CD8-positive, alpha-beta memory T cell (primary cell): ENCODE data around the gene KCNA4. TPM values are rescaled to one million over a fixed set of nuclear protein-coding genes. Genes with fewer than 3 reads are reported as not detected.
"Not testable (repeated sequence)": the region's sequence is repeated elsewhere in the genome, so short reads cannot be mapped to it uniquely, and the experiment has no call there.

Experiments
- CTCF ChIA-PET: fragments of 350-600 bp; sonication (Branson Sonifier 250); formaldehyde crosslinking; loops from one replicate; lab custom pipeline; 2021; ENCODE audit warnings: antibody characterized with exemption; lab: Charles Lee
- POLR2A ChIA-PET: fragments of 350-600 bp; sonication (Branson Sonifier 250); formaldehyde crosslinking; loops from one replicate; lab custom pipeline; 2021; ENCODE audit warnings: antibody characterized with exemption; lab: Charles Lee
- DNase-seq, 5 donors: peaks; one replicate each; pipeline versions ENCODE4 v3.0.0 to v3.0.0-alpha.2; 2020 to 2022; ENCODE audit warnings: mixed read lengths in 1 of 5
- H3K27ac ChIP-seq: one replicate; pipeline ENCODE4 v1.7.0; 2013; ENCODE audit warnings: low read depth, mild to moderate bottlenecking, low read length, moderate library complexity
- H3K27me3 ChIP-seq: 2 replicates; pipeline ENCODE4 v1.7.0; 2013; ENCODE audit warnings: low read length, mild to moderate bottlenecking; ENCODE audit not compliant: insufficient read depth, poor library complexity, severe bottlenecking
- H3K36me3 ChIP-seq: 2 replicates; pipeline ENCODE4 v1.7.0; 2013; ENCODE audit warnings: mild to moderate bottlenecking, low read length, moderate library complexity; ENCODE audit not compliant: insufficient read depth
- H3K4me1 ChIP-seq: 2 replicates; pipeline ENCODE4 v1.7.0; 2013; ENCODE audit warnings: mild to moderate bottlenecking, low read length, moderate library complexity; ENCODE audit not compliant: insufficient read depth
- H3K4me3 ChIP-seq: 2 replicates; pipeline ENCODE4 v1.7.0; 2013; ENCODE audit warnings: mild to moderate bottlenecking, low read length
- H3K9me3 ChIP-seq: 2 replicates; pipeline ENCODE4 v1.7.0; 2013; ENCODE audit warnings: mild to moderate bottlenecking, low read length
- H3K27ac Mint-ChIP-seq, 8 donors: one replicate each; pipeline ENCODE4 v1.8.0; 2020 to 2021; ENCODE audit warnings: mixed read lengths in 8 of 8, mild to moderate bottlenecking in 6 of 8, inconsistent platforms in 3 of 8, moderate library complexity in 3 of 8
- H3K27me3 Mint-ChIP-seq, 2 donors: one replicate each; pipeline ENCODE4 v1.8.0; 2020 to 2021; ENCODE audit warnings: mixed read lengths in 2 of 2, mild to moderate bottlenecking in 1 of 2, moderate library complexity in 1 of 2
- H3K36me3 Mint-ChIP-seq, 3 donors: one replicate each; pipeline ENCODE4 v1.8.0; 2020 to 2021; ENCODE audit warnings: mixed read lengths in 3 of 3, inconsistent platforms in 1 of 3, mild to moderate bottlenecking in 1 of 3
- H3K4me1 Mint-ChIP-seq, 3 donors: one replicate each; pipeline ENCODE4 v1.8.0; 2020 to 2021; ENCODE audit warnings: mixed read lengths in 3 of 3, inconsistent platforms in 1 of 3, mild to moderate bottlenecking in 1 of 3
- H3K4me3 Mint-ChIP-seq, 7 donors: one replicate each; pipeline ENCODE4 v1.8.0; 2020 to 2021; ENCODE audit warnings: mixed read lengths in 7 of 7, mild to moderate bottlenecking in 6 of 7, moderate library complexity in 4 of 7, inconsistent platforms in 2 of 7
- H3K9me3 Mint-ChIP-seq, 5 donors: one replicate each; pipeline ENCODE4 v1.8.0; 2020 to 2022; ENCODE audit warnings: mixed read lengths in 5 of 5, mild to moderate bottlenecking in 3 of 5, moderate library complexity in 2 of 5, inconsistent platforms in 1 of 5
- polyA plus RNA-seq: library from polyadenylated mRNA; unstranded; fragments of 300-500 nt; fragmentation: Illumina TruSeq; gene quantifications from one replicate; pipeline ENCODE4 v1.2.3, GENCODE V29; 2021
- total RNA-seq, 2 experiments: library from RNA; stranded (reverse); gene quantifications; one replicate each; pipeline ENCODE4 v1.2.3, GENCODE V29; 2021

KCNA4 gene
- total and polyA plus RNA-seq, 3 experiments from 2014 or later = not detected

- H3K4me3 ChIP-seq = no peak overlapping the region
- H3K4me1 Mint-ChIP-seq = no peaks in the 10 kb centered on the region
- no peaks in the 10 kb centered on the region for H3K9me3 ChIP-seq
- ChIA-PET CTCF (no interaction called here), POLR2A (no interaction called here)
- H3K27me3 Mint-ChIP-seq = no peaks in the 10 kb centered on the region
- no peak overlapping the region for H3K27ac Mint-ChIP-seq
- H3K9me3 Mint-ChIP-seq = peaks cover 0 to 8% (median 0%) of the 10 kb centered on the region in 5 donors
- DNase-seq = no peak
- no peaks in the 10 kb centered on the region for H3K27me3 ChIP-seq
- H3K36me3 ChIP-seq = no peaks in the 10 kb centered on the region
- no peaks in the 10 kb centered on the region for H3K36me3 Mint-ChIP-seq
- no peaks in the 10 kb centered on the region for H3K4me1 ChIP-seq
- H3K27ac ChIP-seq = no peak overlapping the region
- no peak overlapping the region for H3K4me3 Mint-ChIP-seq
These were observed 32.3 kb downstream of the KCNA4 start for GRCh38 chr11:29984544-29984943.

GRCh38 chr11:29978549-29978948, 38.3 kb downstream of the KCNA4 start:
- DNase-seq = no peak
- POLR2A ChIA-PET = no interaction called here
- no peak overlapping the region for H3K27ac Mint-ChIP-seq
- peaks cover 3 to 11% (median 8%) of the 10 kb centered on the region in 5 donors for H3K9me3 Mint-ChIP-seq
- Histone ChIP-seq H3K4me1 (no peaks in the 10 kb centered on the region), H3K27me3 (no peaks in the 10 kb centered on the region), H3K36me3 (no peaks in the 10 kb centered on the region), H3K4me3 (no peak overlapping the region), H3K27ac (no peak overlapping the region), H3K9me3 (no peaks in the 10 kb centered on the region)
- H3K4me3 Mint-ChIP-seq = no peak overlapping the region
- H3K27me3 Mint-ChIP-seq = peaks cover 0 to 4% of the 10 kb centered on the region in 2 donors
- no peaks in the 10 kb centered on the region for H3K36me3 Mint-ChIP-seq
- CTCF ChIA-PET = no interaction called here
- H3K4me1 Mint-ChIP-seq = no peaks in the 10 kb centered on the region

GRCh38 chr11:29975580-29975979, 41.2 kb downstream of the KCNA4 start:
- not testable (repeated sequence) for H3K36me3 Mint-ChIP-seq, H3K27ac ChIP-seq

GRCh38 chr11:29963796-29964195, 53.0 kb downstream of the KCNA4 start:
- Histone ChIP-seq H3K27ac (no peak overlapping the region), H3K4me1 (no peaks in the 10 kb centered on the region), H3K36me3 (no peaks in the 10 kb centered on the region), H3K4me3 (no peak overlapping the region), H3K27me3 (no peaks in the 10 kb centered on the region), H3K9me3 (no peaks in the 10 kb centered on the region)
- no peak for DNase-seq
- ChIA-PET CTCF (no interaction called here), POLR2A (no interaction called here)
- Mint-ChIP-seq H3K4me3 (no peak overlapping the region), H3K9me3 (peaks cover 0 to 7% (median 2%) of the 10 kb centered on the region in 5 donors), H3K27me3 (peaks cover 0 to 1% of the 10 kb centered on the region in 2 donors), H3K36me3 (no peaks in the 10 kb centered on the region), H3K27ac (no peak overlapping the region), H3K4me1 (no peaks in the 10 kb centered on the region)

More at GRCh38 chr11:29975580-29975979, 41.2 kb downstream of the KCNA4 start:
- H3K27me3 Mint-ChIP-seq, H3K4me1 Mint-ChIP-seq, H3K4me3 Mint-ChIP-seq, DNase-seq, POLR2A ChIA-PET, H3K27me3 ChIP-seq, H3K4me1 ChIP-seq, H3K4me3 ChIP-seq, CTCF ChIA-PET, H3K36me3 ChIP-seq, H3K9me3 ChIP-seq, H3K27ac Mint-ChIP-seq: not testable (repeated sequence)
- H3K9me3 Mint-ChIP-seq = peaks cover 5 to 11% (median 8%) of the 10 kb centered on the region in 5 donors

GRCh38 chr11:29963036-29963435, 53.8 kb downstream of the KCNA4 start:
- no peak overlapping the region for H3K27ac ChIP-seq
- H3K9me3 ChIP-seq = no peaks in the 10 kb centered on the region
- CTCF ChIA-PET = no interaction called here
- H3K36me3 ChIP-seq = no peaks in the 10 kb centered on the region
- no peak overlapping the region for H3K4me3 ChIP-seq
- H3K27me3 ChIP-seq = no peaks in the 10 kb centered on the region
- peaks cover 0 to 2% of the 10 kb centered on the region in 2 donors for H3K27me3 Mint-ChIP-seq
- H3K36me3 Mint-ChIP-seq = no peaks in the 10 kb centered on the region
- H3K4me1 Mint-ChIP-seq = no peaks in the 10 kb centered on the region
- no peak for DNase-seq
- peaks cover 0 to 7% (median 2%) of the 10 kb centered on the region in 5 donors for H3K9me3 Mint-ChIP-seq
- POLR2A ChIA-PET = no interaction called here
- no peak overlapping the region for H3K4me3 Mint-ChIP-seq
- H3K4me1 ChIP-seq = no peaks in the 10 kb centered on the region
- H3K27ac Mint-ChIP-seq = no peak overlapping the region

GRCh38 chr11:29962243-29962642, 54.6 kb downstream of the KCNA4 start:
- no peaks in the 10 kb centered on the region for H3K27me3 ChIP-seq
- H3K4me1 Mint-ChIP-seq = no peaks in the 10 kb centered on the region
- H3K27ac Mint-ChIP-seq = no peak overlapping the region
- POLR2A ChIA-PET = no interaction called here
- no peaks in the 10 kb centered on the region for H3K4me1 ChIP-seq
- H3K36me3 Mint-ChIP-seq = no peaks in the 10 kb centered on the region
- H3K4me3 ChIP-seq = no peak overlapping the region
- no peaks in the 10 kb centered on the region for H3K9me3 ChIP-seq
- no peak for DNase-seq
- no peak overlapping the region for H3K4me3 Mint-ChIP-seq
- no peaks in the 10 kb centered on the region for H3K36me3 ChIP-seq
- peaks cover 0 to 2% of the 10 kb centered on the region in 2 donors for H3K27me3 Mint-ChIP-seq
- peaks cover 0 to 8% (median 2%) of the 10 kb centered on the region in 5 donors for H3K9me3 Mint-ChIP-seq
- H3K27ac ChIP-seq = no peak overlapping the region
- CTCF ChIA-PET = no interaction called here

Other genes starting within 250 kb of the KCNA4 start
- gene FSHB, start 214.0 kb upstream of the KCNA4 start, total RNA-seq = not detected
- gene FSHB, start 214.0 kb upstream of the KCNA4 start, polyA plus RNA-seq = not detected